NCI-H1105 (cell line): Measurements from ENCODE around the gene CSRP1.
"Not testable (repeated sequence)": the region's sequence is repeated elsewhere in the genome, so short reads cannot be mapped to it uniquely, and the experiment has no call there.

Experiments used
- DNase-seq: peaks from one replicate; lab custom pipeline; 2025; lab: John Stamatoyannopoulos, UW

The CSRP1 gene

GRCh38 chr1:201497935-201498509 lies 8.9 kb downstream of the CSRP1 start:
- no peak for DNase-seq

GRCh38 chr1:201496296-201496690 lies 10.6 kb downstream of the CSRP1 start:
- DNase-seq, result peak; percentile 10

DNA sequence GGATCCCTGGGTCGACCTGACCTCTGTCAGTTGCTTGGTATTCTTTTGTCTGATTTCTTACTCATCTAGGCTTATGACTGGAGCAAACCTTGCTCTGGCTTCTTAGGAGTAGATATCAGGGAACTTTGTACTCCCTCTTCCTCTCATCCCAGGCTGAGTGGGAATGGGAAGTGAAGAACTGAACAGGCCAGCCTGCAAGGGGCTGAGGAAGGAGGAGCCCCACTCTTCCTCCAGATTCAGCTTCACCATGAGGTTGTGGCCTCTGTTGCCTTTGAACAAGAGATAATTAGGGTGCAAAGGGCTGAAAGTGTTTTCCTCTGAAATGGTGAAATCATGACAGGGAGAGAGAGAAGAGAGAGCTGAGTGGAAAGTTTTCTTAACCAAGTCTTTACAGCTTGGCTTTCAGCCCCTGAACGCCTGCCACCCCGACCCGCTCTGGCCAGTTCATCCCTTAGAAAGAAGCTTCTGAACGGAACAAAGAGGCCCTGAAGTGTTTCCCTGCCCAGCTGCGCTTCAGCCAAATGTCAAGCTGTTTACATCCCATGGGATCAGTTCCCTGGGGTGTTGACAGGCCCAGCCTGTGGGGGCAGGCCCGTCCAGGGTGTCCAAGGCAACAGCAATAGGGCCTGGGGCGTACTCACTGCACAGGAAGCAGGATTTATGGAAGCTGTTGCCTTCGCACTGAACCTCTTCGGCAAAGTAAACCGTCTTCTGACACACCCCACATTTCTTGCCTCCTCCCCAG lies 11.2 kb downstream of the CSRP1 start:
- DNase-seq, result peak; percentile 80

GRCh38 chr1:201493757-201494617 lies 12.9 kb downstream of the CSRP1 start:
- DNase-seq, result no peak

GRCh38 chr1:201493026-201493656 lies 13.8 kb downstream of the CSRP1 start:
- DNase-seq, result not testable (repeated sequence)

GRCh38 chr1:201491896-201492511 lies 14.9 kb downstream of the CSRP1 start:
- DNase-seq, result no peak

DNA sequence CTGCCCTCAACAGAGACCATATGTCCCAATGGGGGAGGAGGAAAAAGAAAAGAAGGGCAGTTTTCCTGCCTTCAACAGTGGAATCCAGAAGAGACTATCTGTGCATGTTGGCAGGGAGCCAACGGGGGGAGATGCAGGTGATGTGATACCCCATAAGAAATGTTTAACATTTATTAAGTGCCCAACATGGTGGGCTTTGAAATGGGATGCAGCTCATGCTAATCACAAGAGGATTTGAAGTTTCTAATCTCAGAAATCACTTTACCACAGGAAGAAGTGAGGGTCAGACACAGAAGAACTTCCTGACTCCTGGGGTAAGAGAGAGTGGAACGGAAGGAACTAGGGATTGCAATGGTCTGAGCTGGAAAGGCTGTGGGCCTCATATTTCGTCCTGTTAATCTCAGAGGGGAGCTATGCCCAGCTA lies 16.2 kb downstream of the CSRP1 start:
- DNase-seq, result no peak

DNA sequence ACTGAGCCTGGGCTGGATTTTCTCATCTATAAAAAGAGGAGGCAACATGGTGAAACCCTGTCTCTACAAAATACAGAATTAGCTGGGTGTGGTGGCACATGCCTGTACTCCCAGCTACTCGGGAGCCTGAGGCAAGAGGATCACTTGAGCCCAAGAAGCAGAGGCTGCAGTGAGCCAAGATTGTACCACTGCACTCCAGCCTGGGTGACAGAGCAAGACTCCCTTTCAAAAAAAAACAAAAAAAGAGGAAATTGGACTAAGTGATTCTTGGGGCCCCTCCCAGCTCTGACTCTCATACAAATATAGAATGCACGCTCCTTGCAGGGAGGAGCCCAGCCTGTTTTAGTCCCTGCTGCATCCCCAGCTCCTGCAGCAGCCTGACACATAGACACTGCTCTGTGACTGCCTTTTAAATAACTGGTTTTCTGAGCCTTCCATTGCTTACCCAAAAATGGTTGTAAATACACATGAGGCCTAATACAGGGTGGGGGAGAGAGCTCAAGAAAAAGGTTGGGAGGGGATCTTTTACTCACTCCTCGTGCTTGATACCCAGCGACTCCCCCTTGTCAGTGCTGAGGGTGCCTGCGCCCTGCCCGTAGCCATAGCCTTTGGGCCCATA lies 17.2 kb downstream of the CSRP1 start:
- no peak for DNase-seq

- no peak for DNase-seq
Measured at GRCh38 chr1:201488830-201489589, 17.9 kb downstream of the CSRP1 start.

DNA sequence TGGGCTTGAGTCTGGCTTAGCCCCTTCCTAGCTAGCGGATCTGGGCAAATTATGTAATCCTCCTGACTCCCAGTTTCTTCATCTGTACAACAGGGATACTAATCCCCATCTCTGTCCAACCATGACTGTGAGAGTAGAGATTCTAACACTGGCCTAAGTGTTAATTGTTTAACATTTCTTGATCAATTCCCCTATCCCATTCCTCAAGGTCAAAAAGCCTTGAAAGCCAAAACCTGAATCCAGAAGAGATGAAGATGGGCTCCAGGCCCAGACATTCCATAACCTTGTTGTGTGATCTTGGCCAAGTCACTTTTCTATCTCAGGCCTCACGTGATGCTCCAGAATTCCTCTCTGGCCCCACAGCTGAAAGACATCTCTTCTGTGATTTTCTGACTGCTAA lies 19.2 kb downstream of the CSRP1 start:
- DNase-seq, result no peak

- no peak for DNase-seq
Measured at GRCh38 chr1:201486187-201486586, 20.7 kb downstream of the CSRP1 start.

GRCh38 chr1:201485184-201485774 lies 21.6 kb downstream of the CSRP1 start:
- no peak for DNase-seq

DNA sequence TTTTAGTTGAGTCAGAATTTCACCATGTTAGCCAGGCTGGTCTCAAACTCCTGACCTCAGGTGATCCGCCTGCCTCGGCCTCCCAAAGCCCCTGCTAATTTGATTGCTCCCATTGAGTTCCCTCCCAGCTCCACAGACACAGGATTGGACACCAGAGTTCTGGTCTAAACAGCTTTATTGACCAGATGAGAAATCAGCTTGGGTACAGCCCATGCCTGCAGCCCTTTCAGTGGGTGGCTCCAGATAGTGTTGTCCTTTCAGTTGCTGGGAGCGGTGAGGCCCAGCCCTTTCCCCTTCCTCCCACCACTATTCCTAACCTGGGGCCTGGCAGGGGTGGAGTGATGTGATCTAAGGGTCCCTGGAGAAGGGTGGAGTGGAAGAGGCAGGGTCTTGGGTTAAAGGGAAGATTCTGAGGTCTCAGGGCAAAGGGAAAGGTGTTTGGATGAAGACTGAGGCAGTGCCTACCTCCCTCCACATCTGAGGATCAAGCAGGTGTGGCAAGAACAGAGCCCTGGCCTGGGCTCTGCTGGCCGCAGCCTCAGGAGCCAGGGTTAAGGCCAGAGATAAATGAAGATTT lies 23.5 kb downstream of the CSRP1 start:
- DNase-seq, result no peak

DNA sequence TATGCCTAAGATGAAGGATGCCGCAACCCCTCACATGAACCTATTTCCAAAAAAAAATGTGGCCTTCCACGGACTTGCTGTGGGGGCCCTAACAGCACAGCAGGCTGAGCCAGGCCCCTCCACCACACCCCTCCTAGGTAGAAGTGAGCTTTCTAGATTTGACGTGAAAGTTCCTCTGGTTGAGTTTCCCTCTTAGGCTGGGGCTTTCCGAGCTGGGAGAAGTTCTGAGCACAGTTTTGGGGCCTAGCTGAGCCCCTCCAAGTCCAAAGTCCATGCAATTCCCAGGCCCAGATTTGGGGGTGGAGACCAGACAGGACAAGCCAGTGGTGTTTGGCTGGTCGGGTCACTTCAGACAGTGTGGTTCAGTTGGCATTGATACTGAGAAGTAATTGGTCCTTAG lies 24.2 kb downstream of the CSRP1 start:
- DNase-seq, result no peak

DNA sequence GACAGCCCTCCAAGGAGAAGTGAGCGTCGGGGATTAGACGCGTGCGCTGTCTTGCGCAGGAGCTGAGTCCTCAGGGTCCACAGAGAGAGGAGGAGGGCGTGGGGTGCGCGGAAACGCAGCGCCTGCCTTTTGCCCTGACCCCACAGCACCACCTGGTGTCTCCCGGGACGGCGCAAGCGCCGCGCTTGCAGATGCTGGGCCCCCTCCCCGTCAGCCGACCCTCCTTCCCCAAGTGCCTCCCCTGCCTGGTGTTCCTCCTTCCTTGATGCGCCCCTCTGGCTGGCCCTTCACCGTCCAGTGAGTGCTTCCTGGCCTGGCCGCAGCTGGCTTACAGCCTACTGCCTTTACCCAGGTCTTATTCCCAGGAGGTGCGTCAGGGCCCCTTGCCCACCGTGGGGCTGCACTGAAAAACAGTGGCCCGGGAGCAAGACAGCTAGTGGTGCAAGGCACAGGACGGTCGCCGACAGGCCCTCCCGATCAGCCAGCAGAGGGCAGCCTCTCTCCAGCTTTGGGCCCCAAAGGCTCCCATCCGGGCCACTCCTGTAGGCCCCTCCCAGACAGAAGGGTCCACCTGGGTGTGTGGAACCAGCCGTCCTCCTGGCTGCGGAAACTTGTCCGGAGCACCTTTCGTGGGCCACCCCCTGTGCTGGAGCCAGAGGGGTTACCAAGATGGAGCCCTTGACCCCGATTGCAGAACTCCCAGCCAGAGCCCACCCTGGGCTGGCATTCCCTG lies 25.0 kb downstream of the CSRP1 start:
- DNase-seq, result peak; percentile 80

DNA sequence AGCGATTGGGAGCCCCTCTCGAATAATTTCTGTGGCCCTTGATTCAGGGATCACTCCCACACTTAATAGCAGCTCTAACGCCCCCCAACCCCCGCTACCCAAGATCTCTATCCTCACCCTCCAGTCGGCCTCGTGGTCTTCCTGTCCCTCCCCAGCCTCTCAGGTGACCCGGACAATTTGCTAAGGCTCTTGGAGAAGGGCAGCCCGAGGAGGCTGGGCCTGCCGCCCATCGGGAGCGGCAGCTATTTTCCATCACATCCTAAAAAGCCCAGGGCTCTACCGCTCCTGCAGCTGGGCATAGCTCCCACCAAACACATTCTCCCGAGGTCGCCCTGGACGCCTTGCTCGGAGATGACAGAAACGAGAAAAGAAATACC lies 25.9 kb downstream of the CSRP1 start:
- DNase-seq, result no peak

DNA sequence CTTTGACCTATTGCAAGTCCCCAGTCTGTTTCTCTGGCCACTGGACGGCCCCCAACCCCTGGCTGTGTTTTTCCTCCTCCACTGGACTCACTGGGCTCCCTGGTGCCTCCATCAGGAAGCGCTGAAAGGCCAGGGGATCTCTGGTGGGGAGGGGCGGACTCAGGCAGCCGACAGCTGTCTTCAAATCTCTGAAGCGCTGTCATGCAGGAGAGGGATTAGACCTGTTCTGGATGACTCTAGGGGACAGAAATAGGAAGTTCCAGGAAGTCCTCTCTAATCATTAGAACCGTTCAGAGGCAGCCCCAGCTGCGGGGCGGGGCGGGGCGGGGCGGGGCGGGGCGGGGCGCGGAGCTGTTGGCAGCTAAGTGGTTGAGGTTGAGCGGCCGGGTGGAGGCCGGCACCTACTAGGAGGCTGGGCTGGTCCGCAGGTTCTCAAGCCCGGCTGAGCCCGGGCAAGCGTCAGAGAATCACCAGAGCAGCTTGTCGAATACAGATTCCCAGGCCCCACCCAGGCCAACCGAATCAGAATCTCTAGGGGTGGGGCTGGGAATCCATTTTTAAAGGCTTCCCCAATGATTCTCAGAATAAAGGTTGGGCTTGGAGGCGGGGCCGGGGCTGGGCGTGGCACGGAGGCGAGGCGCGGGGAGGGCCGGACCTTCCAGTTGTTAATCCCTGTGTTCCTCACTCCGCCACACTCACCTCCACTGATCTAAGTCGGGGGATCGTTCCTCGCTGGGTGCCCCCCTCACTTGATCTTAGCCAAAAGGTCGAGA lies 26.5 kb downstream of the CSRP1 start:
- peak; percentile 76 for DNase-seq

DNA sequence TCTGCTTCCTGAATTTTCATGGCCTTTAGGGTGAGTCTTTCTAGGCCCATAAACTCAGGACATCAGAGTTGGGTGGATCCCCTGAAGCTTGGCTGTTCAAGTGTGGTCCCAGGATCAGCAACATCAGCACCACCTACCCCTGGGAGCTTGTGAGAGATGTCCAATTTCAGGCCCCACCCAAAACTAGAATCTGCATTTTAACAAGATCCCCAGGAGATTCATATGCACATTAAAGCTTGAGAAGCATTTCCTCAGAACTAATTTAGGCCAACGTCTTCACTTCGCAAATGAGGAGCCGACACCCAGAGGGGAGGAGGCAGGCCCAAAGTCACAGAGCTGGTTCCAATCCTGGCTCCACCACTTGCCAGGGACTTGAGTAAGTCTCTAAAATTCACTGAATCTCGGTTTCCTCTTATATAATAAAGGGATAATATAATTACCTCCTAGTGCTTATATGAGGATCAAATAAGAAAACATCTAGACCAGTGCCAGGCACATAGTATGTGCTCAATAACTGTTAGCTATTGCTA lies 27.7 kb downstream of the CSRP1 start:
- DNase-seq, result no peak
